Measurements from ENCODE around the gene PARP14.
A peak's percentile ranks its signal among the peaks of the same experiment; 100 is the strongest.

DNA sequence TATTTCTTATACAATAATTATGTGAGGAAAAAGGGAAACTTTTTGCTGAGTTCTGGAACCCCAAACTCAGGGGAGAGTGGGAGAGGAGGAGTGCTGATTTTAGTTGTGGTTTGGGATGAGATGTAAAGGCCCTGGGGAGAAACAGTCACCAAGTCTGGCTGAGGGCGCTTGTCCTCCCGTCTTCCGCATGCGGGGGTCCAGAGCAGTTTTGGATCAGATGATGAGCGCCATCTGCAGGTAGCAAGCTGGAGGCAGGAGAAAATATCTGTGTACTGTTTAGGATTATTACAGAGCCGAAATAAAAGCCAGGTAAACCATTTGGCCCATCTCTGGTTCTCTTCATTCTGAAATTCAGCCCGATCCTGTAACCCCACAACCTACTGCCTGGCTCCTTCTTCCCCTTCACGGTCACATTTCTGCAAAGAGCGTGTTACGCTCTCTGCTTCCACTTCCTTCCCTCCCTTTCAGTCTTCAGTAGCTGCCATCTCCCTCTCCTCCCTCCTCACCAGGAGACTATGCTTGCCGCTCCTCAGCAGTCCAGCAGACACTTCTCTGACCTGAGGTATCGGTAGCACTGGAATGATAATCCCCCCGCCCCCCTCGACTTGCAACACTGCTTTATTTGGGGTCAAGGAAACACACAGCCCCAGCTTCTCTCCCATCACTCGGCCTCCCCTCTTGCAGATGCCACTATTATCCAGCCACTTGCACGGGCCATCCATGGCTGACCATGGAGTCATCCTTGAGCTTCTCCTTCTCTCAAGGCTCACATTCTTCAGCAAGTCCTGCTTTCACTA lies 1.4 kb upstream of the PARP14 start:
- no peak for TF ChIP-seq POLR2A (IDR thresholded peaks at IDR 0.05)
- TF ChIP-seq, protein P1, sequence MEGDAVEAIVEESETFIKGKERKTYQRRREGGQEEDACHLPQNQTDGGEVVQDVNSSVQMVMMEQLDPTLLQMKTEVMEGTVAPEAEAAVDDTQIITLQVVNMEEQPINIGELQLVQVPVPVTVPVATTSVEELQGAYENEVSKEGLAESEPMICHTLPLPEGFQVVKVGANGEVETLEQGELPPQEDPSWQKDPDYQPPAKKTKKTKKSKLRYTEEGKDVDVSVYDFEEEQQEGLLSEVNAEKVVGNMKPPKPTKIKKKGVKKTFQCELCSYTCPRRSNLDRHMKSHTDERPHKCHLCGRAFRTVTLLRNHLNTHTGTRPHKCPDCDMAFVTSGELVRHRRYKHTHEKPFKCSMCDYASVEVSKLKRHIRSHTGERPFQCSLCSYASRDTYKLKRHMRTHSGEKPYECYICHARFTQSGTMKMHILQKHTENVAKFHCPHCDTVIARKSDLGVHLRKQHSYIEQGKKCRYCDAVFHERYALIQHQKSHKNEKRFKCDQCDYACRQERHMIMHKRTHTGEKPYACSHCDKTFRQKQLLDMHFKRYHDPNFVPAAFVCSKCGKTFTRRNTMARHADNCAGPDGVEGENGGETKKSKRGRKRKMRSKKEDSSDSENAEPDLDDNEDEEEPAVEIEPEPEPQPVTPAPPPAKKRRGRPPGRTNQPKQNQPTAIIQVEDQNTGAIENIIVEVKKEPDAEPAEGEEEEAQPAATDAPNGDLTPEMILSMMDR (IDR thresholded peaks at IDR 0.05) = peak; percentile 58 to 91 (median 83)

All from Peyer's patch (tissue), 4 donors.